Measurements from ENCODE around the gene TMEM43. TPM values are rescaled to one million over a fixed set of nuclear protein-coding genes. Genes with fewer than 3 reads are reported as not detected.
A peak's percentile ranks its signal among the peaks of the same experiment; 100 is the strongest.

TMEM43 gene
- total and polyA plus RNA-seq, 12 donors: 23.9 to 98.0 (median 38.2) TPM

- Histone ChIP-seq H3K27me3 (no peaks in the 10 kb centered on the region), H3K27ac (peak overlapping the region; percentile 33 to 93 (median 84)), H3K36me3 (peaks cover 0 to 75% (median 49%) of the 10 kb centered on the region in 9 donors), H3K9me3 (no peaks in the 10 kb centered on the region), H3K4me3 (peak overlapping the region in 3 of 10 donors; percentile 34 to 40 (median 37)), H3K4me1 (peaks cover 14 to 71% (median 37%) of the 10 kb centered on the region in 9 donors)
- ATAC-seq: no peak
- DNase-seq: no peak
- 89% methylated on average over 9 of the region's 9 CpGs for WGBS, 2 donors
- intact Hi-C loops (cut with DNase I): loop anchor here in 2 of 10 donors (1.0 to 2.0 kb wide), 2 partner anchors 33 to 34 kb away; partner anchors contain the start of genes LSM3 (in 2 of the 2) and XPC (in 2 of the 2)
- no peak for TF ChIP-seq CTCF (IDR thresholded peaks at IDR 0.05)
Measured at GRCh38 chr3:14145236-14145635, 20.4 kb downstream of the TMEM43 start.

GRCh38 chr3:14145670-14146380 lies 21.0 kb downstream of the TMEM43 start:
- H3K9me3 ChIP-seq: no peaks in the 10 kb centered on the region
- no peak overlapping the region for H3K4me3 ChIP-seq
- DNase-seq (no peak), ATAC-seq (peak in 1 of 8 donors; percentile 1)
- TF ChIP-seq CTCF (IDR thresholded peaks at IDR 0.05): no peak
- H3K36me3 ChIP-seq: peaks cover 0 to 74% (median 49%) of the 10 kb centered on the region in 9 donors
- no peaks in the 10 kb centered on the region for H3K27me3 ChIP-seq
- H3K4me1 ChIP-seq: peaks cover 14 to 68% (median 37%) of the 10 kb centered on the region in 9 donors
- 87 to 90% methylated on average over 10 of the region's 10 CpGs for WGBS, 2 donors
- H3K27ac ChIP-seq: peak overlapping the region in 9 of 10 donors; percentile 79 to 93 (median 87)
- intact Hi-C loops (cut with DNase I): loop anchor here in 2 of 10 donors (1.0 to 2.0 kb wide), 2 partner anchors 32 to 33 kb away; partner anchors contain the start of genes LSM3 (in 2 of the 2) and XPC (in 2 of the 2)

- peaks cover 12 to 61% (median 36%) of the 10 kb centered on the region in 9 donors for H3K4me1 ChIP-seq
- intact Hi-C loops (cut with DNase I): no loop called here
- WGBS, 2 donors: 92 to 93% methylated on average over 10 of the region's 10 CpGs
- no peaks in the 10 kb centered on the region for H3K27me3 ChIP-seq
- ATAC-seq: no peak
- DNase-seq: no peak
- no peaks in the 10 kb centered on the region for H3K9me3 ChIP-seq
- peak overlapping the region in 8 of 10 donors; percentile 80 to 93 (median 88) for H3K27ac ChIP-seq
- peaks cover 0 to 73% (median 50%) of the 10 kb centered on the region in 9 donors for H3K36me3 ChIP-seq
- TF ChIP-seq CTCF (IDR thresholded peaks at IDR 0.05): no peak
- H3K4me3 ChIP-seq: no peak overlapping the region
Measured at GRCh38 chr3:14146381-14147065, 21.7 kb downstream of the TMEM43 start.

GRCh38 chr3:14147066-14147435 lies 22.2 kb downstream of the TMEM43 start:
- Histone ChIP-seq H3K4me1 (peaks cover 9 to 56% (median 35%) of the 10 kb centered on the region in 9 donors), H3K9me3 (no peaks in the 10 kb centered on the region), H3K36me3 (peaks cover 0 to 74% (median 50%) of the 10 kb centered on the region in 9 donors), H3K4me3 (no peak overlapping the region), H3K27ac (peak overlapping the region in 1 of 10 donors; percentile 33), H3K27me3 (no peaks in the 10 kb centered on the region)
- no peak for TF ChIP-seq CTCF (IDR thresholded peaks at IDR 0.05)
- 90 to 94% methylated on average over 5 of the region's 5 CpGs for WGBS, 2 donors
- ATAC-seq (no peak), DNase-seq (no peak)
- intact Hi-C loops (cut with DNase I): no loop called here
